Femur (tissue), 1 donor: ENCODE results near the gene OTOP1.
"Not testable (repeated sequence)": the region's sequence is repeated elsewhere in the genome, so short reads cannot be mapped to it uniquely, and the experiment has no call there.

Experiments used
- DNase-seq: peaks from one replicate; pipeline ENCODE4 v3.0.0-alpha.2; 2017

The OTOP1 gene, protein sequence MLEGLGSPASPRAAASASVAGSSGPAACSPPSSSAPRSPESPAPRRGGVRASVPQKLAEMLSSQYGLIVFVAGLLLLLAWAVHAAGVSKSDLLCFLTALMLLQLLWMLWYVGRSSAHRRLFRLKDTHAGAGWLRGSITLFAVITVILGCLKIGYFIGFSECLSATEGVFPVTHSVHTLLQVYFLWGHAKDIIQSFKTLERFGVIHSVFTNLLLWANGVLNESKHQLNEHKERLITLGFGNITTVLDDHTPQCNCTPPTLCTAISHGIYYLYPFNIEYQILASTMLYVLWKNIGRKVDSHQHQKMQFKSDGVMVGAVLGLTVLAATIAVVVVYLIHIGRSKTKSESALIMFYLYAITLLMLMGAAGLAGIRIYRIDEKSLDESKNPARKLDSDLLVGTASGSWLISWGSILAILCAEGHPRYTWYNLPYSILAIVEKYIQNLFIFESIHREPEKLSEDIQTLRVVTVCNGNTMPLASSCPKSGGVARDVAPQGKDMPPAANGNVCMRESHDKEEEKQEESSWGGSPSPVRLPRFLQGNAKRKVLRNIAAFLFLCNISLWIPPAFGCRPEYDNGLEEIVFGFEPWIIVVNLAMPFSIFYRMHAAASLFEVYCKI

DNA sequence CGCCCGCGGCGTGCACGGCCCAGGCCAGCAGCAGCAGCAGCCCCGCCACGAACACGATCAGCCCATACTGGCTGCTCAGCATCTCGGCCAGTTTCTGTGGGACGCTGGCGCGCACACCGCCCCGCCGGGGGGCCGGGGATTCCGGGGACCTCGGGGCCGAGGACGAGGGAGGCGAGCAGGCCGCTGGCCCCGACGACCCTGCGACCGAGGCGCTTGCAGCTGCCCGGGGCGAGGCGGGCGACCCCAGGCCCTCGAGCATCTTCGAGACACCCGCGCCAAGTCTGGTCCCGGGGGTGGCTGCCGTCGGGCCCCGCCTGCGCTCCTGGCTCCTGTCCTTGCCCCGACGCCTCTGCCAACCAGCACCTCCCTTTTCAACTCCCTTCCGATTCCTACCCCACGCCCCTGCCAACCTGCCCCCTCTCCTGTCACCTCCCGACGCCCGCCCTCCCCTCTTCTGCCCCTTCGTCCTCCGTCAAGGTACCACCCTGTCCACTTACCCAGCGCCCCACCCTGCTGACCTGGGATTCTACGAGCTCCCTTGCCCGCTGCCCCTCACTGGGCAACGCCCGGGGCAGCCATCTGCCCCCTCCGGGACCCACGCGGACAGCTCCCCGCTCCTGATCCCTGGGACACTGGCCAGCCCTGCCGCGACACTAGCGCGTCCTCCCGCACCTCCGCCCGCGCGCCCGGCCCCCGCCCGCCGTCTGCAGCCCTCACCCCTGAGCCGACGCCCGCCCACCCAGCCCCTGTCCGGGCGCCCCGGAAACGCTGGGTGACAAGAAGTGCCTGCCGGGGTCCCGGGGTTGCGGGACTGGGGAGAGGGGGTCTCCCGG lies at the start of gene OTOP1:
Gene OTOP1, minus strand, starts transcription at position 324 of the 833 bp plus-strand sequence. Its CDS starts 65 bp downstream, at position 259.
- DNase-seq, result no peak

DNA sequence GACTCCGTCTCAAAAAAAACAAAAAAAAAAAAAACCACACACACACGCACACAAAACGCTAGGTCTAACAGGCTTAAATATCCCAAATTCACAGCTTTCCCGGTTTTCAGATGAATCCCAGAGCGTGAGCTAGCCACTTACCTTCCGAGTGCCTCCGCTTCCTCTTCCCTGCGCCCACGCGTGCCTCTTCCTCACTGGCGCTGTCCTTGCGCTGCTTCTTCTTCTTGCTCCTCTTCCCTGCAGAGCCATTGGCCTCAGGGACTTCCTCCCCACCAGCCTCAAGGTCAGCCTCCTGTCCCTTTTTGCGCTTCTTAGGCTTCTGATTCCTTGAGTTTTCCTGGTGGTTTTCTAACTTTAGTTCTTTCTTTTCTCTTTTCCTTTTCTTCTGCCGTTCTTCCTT lies 47.5 kb upstream of the OTOP1 start:
- DNase-seq, result no peak

DNA sequence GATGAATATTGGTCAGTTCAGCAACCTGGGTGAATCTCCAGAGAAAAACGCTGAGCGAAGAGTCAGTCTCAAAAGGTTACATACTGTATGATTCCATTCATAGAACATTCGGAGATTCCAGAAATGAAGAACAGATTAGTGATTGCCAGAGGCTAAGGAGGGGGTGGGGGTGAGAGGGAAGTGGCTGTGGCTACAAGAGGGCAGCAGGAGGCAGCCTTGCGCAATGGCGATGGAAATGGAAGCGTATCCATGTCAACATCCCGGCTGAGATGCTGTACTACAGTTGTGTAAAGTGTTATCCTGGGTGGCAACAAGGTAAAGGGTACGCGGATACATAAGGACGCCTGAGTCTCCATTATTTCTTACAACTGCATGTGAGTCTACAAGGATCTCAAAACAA lies 45.2 kb upstream of the OTOP1 start:
- no peak for DNase-seq

DNA sequence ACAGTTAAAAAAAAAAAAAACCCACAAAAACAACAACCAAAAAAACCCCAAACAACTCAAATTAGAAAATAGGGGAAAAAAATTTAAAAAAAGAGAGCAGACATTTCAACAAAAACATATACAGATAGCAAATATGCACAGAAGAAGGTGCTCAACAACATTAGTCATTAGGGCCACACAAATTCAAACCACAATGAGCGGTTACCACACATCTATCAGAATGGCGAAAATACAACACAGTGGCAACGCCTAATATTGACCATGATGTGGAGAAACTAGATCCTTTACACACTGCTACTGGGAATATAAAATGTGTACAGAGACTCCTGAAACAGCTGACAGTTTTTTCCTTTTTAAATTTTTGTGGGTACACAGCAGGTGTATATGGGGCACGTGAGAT lies 43.8 kb upstream of the OTOP1 start:
- no peak for DNase-seq

DNA sequence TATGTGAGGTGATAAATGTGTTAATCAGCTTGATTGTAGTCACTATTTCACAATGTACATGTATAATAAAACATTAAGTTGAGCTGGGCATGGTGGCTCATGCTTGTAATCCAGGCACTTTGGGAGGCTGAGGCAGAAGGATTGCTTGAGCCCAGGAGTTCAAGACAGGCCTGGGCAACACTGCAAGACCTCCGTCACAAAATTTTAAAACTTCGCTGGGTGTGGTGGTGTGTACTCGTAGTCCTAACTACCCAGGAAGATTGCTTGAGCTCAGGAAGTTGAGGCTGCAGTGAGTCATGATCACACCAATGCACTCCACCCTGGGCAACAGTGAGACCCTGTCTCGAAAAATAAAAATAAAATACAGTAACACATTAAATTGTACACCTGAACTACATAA lies 43.1 kb upstream of the OTOP1 start:
- no peak for DNase-seq

DNA sequence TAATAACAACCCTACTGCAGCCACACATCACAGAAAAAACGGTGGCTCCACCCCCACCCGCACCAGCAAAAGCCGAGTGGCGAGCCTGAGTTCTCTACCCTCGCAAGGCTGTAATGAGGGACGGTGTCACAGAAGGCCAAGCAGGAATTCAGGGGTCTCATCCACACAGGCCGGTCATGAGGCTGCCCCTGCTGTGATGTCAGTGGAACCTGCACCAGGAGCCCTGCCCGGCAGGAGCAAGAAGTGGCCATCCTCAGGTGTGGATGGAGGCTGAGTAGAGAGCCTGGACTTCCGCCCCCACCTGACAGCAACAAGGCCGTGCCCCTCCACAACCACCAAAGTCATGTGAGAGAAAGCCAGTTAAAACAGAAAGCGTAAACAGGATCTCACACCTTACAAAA lies 42.6 kb upstream of the OTOP1 start:
- DNase-seq, result no peak

DNA sequence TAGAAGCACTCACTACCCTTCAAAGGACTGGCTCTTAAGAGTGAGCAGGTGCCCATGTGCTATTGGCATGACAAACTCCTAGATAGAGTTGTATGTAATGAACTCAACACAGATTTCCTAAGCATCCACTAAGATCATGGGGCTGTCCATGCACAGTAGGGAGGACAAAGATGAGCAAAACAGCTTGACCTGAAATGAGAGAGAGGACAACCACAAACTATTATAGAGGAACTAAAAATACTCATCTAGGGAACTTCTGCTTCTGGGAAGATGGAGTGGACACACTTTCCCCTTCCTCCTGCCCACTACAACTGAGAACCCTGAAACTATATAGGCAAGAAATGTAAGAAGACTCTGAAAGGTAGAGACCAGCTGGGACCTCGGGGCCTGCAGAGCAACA lies 42.0 kb upstream of the OTOP1 start:
- DNase-seq, result no peak

DNA sequence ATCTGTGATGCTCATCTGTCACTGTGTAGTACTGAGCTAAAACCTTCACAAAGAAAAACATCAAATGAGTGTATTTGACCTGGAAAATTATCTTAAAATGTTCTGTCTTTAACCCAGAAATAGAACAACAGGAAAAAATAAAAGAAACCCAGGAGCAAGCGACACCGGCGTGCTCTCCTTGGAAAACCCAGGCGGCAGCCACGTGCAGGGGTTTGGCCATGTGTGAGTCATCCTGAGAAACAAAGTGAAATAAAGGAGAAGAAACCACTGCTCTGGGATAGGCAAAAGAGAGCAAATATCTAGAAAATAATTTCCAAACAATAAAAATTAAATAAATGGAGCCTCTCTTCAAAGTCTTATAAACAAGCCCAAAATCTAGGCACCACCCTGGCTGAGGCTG lies 41.3 kb upstream of the OTOP1 start:
- no peak for DNase-seq

DNA sequence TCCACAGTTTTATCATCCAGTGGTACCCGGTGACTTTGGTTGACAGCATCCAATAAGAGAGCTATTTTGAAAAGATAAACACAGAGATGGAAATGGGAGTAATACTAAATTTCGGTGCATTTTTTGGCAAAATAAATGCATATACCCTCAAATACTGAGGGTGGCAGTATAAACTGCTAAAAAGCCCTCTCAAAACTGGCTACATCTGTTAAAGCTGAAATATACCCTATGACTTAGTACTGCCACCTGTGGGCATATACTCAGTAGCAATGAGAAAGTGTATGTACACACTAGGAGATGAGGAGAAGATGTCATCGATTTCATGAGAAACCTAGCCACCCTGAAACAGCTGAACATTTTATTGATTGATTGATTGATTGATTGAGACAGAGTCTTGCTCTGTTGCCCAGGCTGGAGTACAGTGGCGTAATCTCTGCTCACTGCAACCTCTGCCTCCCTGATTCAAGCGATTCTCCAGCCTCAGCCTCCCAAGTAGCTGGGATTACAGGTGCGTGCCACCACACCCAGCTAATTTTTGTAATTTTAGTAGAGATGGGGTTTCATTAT lies 33.5 kb upstream of the OTOP1 start:
- no peak for DNase-seq

DNA sequence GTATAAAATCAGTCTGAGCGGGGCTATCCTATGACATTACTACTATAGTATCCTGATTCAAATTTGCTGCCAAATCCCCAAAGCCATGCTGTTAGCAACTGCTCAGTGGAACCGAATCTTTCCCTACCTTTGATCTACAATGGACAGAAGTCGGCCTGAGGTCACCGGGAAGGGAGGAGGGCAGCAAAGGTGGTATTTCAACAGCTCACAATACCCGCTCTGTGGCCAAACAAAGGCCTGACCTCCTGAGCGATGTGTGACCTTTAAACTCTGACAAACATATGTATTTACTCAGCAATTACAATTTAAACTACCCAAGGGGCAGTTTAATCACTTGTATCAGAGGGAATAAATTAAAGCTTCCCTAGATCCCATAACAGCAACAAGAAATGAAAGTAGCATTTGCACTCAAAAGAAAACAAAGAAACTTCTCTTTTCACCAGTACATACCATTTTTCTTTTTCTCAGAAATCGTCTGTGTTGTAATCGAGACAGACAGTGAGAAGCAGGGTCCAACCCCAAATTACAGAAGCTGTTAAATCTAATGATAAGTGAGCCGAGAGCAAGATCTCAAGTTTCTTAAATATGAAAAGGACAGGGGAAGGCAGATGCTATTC lies 32.9 kb upstream of the OTOP1 start:
- no peak for DNase-seq

DNA sequence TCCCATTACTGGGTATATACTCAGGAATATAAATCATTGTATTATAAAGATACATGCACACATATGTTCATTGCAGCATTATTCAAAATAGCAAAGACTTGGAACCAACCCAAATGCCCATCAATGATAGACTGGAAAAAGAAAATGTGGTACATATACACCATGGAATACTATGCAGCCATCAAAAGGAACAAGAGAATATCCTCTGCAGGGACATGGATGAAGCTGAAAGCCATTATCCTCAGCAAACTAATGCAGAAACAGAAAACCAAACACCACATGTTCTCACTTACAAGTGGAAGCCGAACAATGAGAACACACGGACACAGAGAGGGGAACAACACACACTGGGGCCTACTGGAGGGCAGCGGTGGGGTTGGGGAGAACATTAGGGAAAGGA lies 31.0 kb upstream of the OTOP1 start:
- DNase-seq, result not testable (repeated sequence)

DNA sequence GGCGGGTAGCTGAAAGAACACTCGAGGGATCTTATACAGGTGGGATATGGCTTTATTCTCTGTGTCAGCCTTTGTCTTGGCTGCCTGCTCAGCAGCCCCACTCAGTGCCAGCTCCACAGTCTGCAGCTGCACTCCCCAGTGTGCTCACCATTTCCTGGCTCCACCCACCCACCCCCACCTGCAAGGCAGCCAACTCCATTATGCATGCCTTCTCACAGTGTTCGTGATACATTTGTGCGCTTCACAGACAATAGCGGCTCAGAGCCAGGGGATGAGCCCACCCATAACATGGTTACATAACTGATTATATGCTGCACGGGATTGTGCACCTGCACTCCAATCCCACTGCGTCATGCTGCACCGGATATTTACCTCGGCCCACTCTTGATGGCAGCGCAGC lies 30.1 kb upstream of the OTOP1 start:
- no peak for DNase-seq

DNA sequence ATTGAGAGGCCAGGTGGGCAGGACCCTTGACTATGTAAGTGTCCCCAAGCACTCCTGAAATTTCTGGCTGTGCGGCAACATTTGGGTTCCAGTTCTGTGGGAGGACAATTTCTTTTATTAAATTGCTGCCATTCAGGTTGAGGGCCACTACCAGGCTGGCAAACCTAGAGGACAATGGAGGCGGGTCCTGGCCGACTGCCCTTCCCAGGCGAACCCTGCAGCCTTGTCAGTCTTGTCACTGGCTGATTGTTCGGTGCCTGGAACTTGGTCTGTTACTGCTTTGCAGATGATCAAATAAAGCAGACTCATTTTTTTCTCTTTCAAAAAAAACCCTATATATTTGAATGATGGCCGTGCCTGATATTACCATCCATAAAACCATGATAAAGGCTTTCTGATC lies 27.9 kb upstream of the OTOP1 start:
- no peak for DNase-seq

DNA sequence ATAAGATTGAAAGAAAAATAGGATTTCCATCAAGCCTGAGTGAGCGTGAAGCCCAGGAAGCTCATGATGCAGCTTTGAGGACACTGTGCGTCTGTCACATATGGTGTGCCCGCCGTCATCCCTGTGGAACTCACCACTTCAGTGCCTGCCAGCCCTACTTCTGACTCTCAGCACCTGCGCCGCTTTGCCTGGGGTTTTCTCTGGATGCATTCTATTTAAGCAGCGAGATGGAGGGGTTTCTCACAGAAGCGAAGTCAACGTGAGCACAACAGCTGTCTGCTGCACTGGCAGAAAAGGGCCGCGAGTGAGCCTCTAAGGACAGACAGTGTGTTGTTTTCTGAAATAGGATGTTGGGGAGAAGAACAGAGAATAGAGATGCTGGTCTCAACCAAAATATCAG lies 27.5 kb upstream of the OTOP1 start:
- no peak for DNase-seq

DNA sequence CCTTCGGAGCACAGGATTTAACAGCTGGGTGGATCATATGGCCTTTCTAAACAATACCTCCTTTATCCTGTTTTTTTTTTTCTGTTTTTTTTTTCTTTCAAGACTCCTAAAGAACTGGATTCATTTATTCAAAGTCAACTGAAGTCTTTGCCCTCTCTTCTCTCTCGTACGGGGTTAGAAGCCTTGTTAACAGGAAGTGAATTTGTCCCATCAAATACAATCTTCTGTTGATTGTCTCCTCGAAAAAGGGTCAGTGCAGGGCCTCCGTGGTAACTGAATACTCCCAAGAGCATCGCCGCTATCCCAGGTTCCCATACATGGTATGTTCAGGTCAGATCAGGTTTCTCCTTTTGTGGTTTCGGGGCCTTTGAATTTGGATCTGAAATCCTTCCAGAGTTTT lies 23.1 kb upstream of the OTOP1 start:
- no peak for DNase-seq

DNA sequence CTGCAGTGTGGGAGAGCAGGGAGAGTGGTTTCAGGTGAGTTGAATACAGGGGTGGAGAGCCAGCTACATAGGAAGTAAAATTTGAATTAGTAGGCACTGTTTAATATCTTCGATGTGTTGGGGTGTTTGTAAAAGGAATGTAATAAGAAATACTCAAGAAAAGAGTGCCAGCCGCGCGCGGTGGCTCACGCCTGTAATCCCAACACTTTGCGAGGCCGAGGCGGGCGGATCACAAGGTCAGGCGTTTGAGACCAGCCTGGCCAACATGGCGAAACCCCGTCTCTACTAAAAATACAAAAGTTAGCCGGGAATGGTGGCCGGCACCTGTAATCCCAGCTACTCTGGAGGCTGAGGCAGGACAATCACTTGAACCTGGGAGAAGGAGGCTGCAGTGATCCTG lies 22.6 kb upstream of the OTOP1 start:
- DNase-seq, result not testable (repeated sequence)

DNA sequence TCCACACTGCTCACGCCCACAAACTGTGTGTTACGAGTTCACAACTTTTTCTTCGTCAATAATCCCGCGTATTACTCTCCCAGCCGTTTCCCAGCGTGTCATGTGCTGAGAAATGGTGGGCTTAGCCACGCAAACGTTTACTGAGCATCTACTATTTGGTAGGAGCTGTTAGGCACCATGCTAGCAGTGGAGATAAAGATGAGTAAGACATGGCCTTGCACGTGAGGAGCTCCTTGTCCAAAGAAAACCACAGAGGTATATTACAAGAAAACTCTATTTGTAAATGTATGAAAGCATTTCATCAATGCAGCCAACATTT lies 22.1 kb upstream of the OTOP1 start:
- no peak for DNase-seq

DNA sequence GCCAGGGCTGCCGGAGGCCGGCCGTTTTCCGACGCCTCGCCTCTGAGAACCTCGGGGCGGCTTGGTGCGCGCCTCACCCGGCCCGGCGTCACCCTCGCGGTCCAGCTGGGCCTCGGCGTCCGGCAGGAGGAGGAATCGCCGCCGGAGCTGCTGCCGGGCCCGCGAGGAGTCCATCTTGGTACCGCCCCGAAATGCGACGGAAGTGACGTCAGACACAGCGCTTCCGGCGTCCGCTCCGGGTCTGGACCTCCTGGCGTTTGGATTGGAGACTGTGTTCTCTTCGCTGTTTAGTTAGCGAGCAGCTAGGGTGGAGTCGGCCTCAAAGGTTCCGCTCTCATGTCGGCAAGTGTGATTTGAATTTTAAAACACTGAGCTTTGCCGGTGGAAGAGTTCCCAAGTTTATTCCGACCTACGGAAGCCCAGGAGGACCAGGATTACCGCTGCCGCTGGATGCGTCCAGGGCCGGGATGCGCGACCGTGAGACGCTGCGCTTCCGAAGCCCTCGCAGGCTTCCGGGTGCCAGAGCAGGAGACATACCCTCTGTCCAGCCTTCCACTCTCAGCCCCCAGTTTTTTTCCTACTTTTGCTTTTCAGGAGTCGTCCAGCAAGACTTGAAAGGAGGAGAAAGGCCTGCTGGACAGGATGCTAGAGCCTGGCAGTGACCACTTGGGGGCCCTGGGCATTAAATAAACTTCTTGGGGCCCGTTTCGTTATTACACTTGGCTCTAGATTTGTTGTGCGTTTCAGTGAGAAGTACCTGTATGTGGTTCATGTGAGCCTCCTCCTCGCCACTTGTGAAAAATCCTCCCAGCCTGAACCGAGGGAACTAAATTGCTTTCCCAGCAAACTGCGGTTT lies 21.5 kb upstream of the OTOP1 start, which contains the start of gene TMEM128:
Gene TMEM128, minus strand, starts transcription at position 195 of the 856 bp plus-strand sequence. Its CDS starts 21 bp downstream, at position 174.
- peak; percentile 97 for DNase-seq

DNA sequence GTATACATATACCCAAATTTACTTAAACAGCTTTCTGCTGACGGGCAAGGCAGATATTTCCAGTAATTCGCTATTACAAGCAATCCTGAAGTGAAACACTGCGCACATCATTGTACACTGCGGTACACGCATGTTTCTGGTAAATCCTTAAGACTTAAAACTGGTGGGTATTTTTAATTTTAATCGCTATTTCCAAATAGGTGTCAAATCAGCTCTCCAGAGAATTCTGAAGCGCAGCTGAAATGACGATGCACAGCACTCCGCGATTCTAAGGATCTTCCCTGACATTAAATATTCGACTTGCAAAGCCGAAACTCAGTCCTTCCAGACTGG lies 20.9 kb upstream of the OTOP1 start:
- DNase-seq, result no peak

DNA sequence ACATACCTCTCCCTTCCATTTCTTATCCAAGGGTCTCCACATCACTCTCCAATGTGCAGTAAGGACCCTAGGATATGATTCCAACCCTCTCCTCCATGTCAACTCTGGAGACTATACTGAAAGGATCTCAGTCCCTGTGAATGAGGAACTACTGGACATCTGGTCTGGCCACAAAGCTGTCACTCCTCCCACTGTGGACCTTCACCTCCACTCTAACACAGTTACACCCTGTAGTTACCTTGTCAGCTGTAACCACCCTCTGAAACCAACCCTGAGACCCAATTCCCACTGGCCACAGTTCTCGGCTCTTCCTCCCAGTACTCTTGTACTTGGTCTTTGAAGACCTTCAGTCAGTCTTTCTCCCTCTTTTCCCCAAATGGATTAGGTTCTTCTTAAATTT lies 18.4 kb upstream of the OTOP1 start:
- no peak for DNase-seq

DNA sequence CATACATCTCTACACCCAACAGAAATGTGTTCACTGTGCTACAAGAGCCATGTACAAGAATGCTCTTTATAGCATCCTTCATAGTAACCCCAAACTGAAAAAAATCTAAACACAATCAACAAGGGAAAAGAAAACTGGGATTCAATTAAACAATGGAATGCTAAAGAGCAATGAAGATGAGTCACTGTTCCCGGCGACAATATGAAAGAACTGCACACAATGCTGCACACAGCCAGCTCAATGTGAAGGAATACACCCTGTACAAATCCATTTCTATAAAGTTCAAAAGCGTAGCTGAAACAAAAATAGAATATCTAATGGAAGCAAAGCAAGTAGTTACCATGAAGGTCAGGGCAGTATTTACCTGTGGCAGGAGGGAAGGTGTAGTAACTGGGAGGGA lies 12.8 kb upstream of the OTOP1 start:
- DNase-seq, result not testable (repeated sequence)

DNA sequence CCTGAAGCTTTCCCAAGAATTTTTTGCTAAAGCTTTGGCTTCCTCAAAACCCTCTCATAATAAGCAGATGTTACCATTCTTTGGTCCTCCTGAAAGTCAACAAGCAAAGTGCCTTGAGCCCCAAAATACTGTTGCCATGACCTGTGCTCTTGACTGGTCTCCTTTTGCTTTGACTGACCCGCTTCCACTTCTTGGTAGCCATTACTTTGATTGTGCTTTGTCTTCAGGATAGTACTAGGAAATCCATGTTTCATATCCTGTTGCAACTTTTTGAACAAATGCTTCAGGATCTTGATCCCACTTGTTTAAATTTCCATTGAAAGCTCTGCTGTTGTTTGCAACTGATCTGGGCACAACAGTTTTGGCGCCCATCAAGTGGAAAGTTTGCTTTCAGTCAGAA lies 6.9 kb upstream of the OTOP1 start:
- no peak for DNase-seq
